NCI-H2227 (cell line): ENCODE data around the gene CCDC171.
A peak's percentile ranks its signal among the peaks of the same experiment; 100 is the strongest.
"Not testable (repeated sequence)": the region's sequence is repeated elsewhere in the genome, so short reads cannot be mapped to it uniquely, and the experiment has no call there.

Source experiments
- DNase-seq: peaks from one replicate; lab custom pipeline; 2025; ENCODE audit not compliant: unreplicated experiment; lab: John Stamatoyannopoulos, UW

Gene CCDC171

DNA sequence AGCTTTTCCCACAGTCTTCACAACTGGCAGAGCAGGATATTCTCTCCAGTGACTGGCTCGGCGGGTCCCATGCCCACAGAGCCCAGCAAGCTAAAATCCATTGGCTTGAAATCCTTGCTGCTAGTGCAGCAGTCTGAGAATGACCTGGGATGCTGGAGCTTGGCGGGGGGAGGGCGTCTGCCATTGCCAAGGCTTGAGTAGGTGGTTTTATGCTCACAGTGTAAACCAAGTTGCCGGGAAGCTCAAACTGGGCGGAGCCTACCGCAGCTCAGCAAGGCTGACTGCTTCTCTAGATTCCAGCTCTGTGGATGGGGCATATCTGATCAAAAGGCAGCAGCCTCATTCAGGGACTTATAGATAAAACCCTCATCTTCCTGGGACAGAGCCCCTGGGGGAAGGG is 194.1 kb downstream of the CCDC171 start:
- no peak for DNase-seq

DNA sequence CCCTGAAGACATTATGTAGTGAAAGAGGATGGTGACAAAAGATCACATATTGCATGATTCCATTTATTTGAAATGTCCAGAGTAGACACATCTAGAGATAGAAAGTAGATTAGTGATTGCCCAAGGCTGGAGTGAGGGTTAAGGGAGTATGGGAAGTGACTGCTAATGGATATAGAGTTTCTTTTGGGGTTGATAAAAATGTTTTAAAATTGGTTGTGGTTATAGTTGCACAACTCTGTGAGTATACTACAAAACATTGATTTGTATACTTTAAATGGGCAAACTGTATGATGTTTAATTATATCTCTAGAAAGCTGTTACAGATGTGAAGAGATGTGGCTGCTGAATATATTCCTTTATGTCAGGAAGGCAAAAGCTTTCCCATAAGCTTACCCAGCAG is 202.8 kb downstream of the CCDC171 start:
- DNase-seq, result no peak

DNA sequence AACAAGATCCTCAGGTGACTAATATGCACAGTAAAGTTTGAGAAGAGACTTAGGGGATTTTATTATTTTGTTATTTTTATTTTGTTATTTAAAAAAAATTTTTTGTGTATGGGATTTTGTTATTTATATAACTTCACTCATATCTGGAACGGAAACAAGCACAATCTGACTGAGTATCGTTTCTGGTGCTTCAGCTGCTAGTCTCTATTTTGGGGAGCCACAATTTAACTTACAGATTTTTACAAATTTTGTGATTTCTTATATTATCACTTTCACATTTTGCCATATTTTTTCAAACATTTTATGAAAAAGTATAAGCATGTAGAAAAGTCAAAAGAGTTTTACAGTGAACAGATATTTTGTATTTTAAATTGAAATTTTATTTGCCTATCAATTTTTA is 208.7 kb downstream of the CCDC171 start:
- no peak for DNase-seq

DNA sequence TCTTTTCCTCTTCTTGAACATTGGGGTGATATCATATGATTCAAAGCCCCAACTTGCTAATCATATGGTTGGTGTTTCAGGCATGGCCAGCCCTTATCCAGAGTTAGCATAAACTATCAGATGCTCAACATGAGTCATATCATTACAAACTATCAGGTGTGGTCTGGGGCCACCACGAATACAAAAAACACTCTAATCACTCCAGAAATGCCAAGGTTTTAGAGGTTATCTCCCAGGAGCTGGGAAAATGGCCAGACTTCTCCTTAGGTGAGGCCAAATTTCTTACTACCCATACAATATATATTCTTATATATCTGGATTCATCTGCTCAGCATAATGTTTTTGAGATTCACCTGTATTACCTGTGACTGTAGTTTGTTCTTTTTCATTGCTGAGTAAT is 210.5 kb downstream of the CCDC171 start:
- no peak for DNase-seq

DNA sequence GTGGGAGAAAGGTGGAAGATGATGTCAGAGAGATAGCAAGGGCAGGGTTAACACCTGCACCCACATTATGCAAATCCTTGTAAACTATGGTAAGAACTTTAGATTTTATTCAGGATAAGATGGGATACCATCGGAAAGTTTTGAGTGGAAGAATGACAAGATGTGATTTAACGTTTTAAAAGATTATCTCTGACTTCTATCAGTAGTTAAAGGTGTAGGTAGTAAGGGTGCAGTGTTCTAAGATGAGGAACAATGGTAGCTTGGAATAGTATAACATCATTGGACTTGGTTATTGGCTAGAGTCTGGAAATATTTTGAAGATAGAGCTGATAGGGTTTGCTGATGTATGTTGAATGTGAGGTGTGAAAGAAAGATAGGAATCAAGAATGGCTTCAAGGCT is 211.3 kb downstream of the CCDC171 start:
- DNase-seq, result no peak

DNA sequence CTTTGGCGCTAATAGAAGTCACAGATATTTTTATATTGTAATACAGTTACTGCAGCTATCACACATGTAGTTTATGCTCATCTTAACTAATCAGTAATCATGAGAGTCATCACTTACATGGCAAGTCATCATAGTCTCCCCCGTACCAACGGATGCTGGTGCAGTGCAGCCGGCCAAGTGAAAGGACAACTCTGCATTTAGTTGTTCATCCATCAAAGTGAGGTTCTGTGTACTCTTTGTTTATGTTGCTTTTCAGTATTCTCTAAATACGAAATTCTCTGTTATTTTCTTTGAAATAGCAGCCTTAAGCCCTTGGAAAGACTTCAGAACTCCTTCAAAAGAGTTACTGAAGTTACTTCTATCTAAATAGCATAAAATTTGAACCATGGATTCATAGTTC is 216.7 kb downstream of the CCDC171 start:
- DNase-seq, result no peak

DNA sequence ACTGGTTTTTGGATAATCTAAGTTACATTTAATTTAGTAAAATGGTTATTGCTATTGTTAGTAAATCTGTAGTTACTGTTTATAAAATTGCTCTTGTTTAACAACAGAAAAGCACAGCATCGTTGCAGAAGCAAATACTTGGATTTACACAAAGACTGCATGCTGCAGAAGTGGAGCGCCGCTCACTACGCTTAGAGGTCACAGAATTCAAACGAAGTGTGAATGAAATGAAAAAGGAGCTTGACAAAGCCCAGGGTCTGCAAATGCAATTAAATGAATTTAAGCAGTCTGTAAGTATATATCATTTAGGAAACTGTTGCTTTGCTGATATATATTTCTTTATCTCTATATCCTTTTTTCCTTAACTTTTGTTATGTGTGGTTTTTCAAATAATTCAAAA is 226.0 kb downstream of the CCDC171 start:
- DNase-seq, result no peak

DNA sequence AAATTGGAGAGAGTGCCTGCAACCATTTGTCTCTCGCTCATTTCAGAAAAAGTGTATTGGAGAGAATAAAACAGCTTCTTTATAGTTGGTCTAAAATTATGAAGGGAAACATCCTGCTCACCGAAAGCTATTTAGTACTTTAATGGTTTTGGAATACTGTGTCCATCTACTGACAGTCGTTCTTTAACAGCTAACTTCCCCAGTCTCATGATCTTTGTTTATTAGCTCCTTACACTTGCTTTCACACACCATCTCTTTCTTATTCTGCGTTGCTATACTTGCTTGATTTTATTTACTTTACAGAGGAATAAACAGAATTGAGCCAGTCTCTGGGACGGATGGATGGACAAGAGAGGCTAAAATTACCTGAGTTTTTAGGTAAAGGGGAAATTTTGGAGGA is 229.3 kb downstream of the CCDC171 start:
- DNase-seq, result no peak

DNA sequence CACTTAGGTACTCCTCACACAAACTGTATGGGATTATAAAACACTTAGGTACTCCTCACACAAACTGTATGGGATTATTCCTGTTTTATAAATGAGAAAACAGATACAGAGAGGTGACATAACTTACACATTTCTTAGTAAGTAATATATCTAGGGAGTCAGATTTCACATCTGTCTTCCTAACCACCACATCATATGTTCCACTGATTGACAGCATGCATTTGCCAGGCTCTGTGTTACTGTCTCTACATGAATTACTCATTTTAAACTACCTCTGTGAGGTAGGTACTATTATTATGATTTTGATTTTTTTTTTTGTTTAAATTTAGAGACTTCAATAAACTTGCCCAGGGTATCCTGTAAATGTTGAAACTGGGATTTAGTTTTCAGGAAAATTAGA is 232.7 kb downstream of the CCDC171 start:
- DNase-seq, result no peak

DNA sequence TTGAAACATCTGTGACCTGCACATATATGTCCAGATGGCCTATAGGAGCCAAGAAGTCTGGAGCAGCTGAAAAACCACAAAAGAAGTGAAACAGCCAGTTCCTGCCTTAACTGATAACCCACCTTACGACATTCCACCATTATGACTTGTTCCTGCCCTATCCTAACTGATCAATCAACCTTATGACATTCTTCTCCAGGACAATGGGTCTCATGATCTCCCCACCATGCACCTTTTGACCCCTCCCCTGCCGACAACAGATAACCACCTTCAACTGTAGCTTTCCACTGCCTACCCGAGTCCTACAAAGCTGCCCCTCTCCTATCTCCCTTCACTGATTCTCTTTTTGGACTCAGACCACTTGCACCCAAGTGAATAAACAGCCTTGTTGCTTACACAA is 233.8 kb downstream of the CCDC171 start:
- no peak for DNase-seq

DNA sequence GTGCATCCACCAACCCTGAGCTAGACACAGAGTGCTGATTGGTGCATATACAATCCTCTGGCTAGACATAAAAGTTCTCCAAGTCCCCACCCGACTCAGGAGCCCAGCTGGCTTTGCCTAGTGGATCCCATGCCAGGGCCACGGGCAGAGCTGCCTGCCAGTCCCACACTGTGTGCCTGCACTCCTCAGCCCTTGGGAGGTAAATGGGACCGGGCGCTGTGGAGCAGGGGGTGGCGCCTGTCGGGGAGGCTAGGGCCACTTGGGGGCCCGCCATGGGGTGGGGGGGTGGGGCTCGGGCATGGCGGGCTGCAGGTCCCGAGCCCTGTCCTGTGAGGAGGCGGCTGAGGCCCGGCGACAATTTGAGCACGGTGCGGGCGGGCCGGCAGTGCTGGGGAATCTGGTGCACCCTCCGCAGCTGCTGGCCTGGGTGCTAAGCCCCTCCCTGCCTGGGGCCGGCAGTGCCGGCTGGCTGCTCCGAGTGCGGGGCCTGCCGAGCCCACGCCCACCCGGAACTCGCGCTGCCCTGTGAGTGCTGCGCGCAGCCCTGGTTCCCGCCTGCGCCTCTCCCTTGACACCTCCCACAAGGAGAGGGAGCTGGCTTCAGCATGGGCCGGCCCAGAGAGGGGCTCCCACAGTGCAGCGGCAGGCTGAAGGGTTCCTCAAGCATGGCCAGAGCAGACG is 257.5 kb downstream of the CCDC171 start:
- not testable (repeated sequence) for DNase-seq

DNA sequence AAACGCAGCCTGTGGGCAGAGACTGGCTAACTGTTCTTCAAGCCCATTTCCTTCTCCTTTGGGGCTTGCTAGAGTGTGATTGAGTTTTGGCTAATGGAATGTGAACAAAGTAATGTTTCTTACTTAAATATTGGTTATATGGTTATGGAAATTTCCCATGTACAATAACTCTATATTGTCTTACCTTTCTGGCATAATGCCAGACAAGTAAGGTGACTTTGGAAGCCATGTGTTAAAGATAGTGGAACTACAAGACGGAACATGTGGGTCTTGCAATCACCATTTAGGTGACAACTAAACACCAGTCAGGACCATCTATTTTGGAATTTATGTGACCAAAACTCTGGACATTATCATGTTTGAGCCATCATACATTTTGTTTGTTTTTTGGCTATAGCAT is 260.2 kb downstream of the CCDC171 start:
- no peak for DNase-seq

DNA sequence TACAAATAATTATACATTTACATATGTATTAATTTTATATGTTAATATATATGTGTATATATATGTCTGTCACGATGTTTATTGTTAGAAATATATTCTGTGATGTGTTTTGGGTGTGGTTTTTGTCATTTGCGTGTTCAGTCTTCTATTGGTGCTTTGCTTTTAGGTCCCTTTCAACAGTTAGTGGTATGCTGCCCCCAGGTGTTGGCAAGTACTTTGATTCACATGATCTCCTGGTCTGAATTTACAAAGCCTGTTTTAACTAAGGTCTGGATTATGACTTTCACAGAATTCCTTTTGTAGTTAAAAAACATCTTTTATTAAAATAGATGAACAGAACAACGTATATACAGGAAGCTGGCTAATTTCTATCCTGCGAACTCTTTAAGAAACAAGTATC is 271.5 kb downstream of the CCDC171 start:
- DNase-seq, result peak; percentile 4

DNA sequence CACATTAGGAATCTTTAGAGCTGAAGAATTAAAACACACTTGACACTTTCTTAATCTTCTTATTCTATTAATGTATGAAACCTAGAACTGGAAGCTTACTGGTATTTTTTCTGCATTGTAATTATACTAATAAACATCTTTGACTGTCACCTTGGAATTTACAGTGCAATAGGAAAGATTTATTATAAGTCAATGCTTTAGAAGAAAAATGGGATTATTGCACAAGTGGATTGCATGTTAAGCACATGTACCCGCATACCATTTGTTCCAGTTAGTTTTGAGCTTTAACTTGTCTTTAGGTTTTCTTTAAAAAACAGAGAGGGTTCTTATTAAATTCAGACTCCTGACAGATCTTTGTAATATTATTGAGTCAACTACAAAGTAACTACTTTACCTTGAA is 278.5 kb downstream of the CCDC171 start:
- no peak for DNase-seq

DNA sequence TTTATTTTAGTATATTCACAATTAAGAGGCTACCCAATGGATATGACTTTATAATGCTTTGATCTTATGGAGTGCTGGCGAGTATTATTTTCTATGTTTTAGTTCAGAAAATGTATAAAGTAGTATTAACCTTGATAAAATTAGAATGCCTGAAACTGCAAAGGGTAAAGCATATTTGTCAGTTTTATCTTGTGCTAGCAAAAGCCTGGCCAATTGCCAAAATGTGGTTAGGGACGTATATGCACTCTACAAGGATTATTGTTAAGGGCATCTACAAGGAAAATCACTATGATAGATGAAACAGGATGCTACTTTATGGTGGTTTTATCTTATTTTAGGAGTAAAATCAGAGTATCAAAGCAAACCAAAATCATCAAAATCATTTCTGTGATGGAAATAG is 281.7 kb downstream of the CCDC171 start:
- DNase-seq, result peak; percentile 54

DNA sequence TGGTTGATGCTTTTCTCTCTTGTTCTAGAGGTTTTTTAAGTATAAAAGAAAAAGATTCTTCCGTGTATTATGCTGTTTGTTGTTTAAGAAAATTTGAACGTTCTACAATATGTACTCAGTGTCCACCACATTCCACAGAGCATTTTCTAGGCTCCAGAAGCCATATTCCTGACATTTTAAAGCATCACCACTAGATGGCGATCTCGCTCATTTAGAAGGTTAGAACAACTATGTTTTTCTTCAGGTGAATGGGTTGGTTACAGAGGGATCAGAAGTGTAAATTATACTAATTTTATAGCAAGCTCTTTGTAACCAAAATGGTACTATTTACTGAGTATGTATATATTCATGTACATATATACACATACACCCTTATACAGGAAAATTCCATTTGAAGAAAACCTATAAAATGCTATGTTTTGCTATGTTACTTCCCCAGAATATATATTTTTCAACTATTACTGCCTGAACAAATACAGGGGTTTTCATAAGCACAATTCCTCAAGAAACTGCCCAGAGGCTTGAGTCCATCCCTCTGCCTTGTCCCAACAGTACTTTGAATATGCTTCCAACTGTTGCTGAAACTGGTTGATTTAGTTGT is 284.3 kb downstream of the CCDC171 start:
- peak; percentile 67 for DNase-seq

DNA sequence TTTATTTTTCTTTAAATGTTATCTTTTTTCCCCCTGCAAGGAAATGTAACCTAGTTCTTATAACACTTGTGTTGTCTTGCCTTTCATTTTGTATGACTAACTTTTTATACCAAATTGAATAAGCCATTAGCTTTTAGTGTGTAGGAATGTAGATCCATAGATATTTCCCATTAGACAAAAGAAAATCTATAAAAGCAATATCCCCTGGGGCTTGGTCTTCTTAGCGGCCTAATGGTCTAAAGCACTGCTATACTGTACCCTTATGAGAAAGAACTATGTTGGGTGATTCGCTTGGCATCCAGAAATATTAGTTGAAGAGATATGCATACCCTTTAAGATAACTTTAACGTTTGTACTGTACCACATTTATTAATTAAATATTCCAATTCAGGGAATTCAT is 289.2 kb downstream of the CCDC171 start:
- DNase-seq, result no peak

DNA sequence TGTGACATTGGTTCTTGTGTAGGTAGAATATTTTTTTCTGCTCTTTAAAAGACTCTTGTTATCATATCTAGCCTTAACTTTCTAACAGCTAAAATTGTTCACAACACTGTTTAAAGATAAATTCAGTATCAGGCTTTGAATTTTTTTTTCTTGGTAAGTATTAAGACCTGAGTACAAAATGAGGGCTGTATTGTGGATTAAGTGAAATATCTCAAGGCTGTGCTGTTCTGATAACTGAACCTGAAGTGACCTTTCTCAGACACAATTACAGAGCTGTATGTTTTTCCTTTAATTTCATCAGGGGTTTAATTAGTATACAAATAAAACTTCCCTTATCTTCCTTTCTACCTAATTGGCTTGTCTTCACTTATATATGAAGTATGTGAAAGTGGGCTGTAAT is 290.5 kb downstream of the CCDC171 start:
- DNase-seq, result no peak

DNA sequence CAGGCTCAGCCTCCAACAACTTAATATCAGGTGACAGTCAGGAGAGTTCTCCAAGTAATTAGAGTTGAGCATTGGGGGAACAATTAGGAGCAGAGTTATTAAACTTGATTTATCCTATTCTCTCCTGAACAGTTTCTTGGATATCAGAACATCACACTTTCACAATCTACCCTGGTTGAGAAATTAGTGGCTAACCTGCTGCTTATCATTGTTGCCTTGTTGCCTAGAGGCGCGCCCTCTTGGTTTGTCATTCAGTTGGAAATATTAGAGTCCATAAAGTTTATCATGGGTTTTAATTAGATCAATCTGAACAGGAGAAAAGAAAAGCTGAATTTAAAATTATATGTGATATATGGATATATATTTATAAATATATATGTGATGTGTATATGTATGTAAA is 291.1 kb downstream of the CCDC171 start:
- no peak for DNase-seq

DNA sequence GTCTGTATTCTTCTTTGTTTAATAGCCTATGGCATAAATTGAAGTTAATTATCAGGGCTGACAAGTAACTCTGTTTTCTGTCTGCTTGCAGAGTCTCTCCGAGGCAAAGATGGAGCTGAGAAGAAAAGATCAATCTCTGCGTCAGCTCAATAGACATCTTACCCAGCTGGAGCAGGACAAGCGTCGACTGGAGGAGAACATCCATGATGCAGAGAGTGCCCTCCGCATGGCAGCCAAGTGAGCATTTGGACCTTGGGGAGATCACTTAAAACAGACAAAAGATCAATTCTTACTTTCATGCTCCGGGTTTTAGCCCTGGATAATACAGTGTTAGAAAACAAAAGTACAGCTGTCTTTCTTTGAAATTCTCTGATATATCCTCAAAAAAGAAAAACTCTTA is 293.8 kb downstream of the CCDC171 start:
- DNase-seq, result no peak

DNA sequence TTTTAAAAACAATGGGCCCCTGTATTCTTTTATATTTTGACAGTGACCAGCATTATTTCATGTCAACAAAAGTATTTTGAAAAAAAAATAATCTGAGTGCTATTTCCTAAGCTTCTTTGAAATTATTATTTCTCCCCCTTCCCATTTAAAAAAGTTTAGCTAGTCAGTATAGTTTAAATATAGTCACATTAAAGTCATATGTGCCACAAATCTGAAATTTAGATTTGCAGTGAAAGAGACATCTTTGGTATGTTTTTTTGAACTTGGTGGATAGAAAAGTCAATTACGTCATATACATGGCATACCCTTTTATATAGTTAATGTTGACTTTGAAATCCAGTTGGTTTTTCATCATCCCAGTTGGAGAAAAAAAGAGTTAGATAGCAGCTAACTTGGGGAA is 297.0 kb downstream of the CCDC171 start:
- no peak for DNase-seq

DNA sequence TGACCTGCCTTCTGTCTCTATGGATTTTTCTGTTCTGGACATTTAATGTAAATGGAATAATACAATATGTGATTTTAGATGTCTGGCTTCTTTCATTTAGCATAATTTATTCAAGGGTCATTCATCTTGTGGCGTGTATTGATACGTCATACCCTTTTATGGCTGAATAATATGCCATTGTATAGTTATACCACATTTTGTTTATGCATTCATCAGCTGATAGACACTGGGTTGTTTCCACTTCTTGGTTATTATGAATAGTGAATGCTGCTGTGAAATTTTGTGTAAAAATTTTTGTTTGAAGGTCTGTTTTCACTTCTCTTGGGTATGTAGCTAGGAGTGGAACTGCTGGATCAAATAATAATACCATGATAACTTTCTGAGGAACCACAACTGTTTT is 298.9 kb downstream of the CCDC171 start:
- no peak for DNase-seq

DNA sequence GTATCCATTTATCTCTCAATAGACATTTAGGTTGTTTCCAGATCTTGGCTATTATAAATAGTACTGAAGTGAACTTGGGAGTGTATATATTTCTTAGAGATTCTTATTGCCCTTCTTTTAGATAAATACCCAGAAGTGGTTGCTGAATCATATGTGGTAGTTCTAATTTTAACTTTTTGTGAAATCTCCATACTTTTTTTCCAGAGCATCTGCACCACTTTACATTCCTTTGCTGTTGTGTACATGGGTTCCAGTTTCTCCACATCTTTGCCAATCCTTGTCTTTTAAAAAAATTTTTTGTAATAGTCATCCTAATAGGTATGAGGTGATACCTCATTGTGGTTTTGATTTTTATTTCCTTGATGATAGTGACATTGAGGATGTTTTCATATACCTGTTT is 303.7 kb downstream of the CCDC171 start:
- DNase-seq, result no peak
